ENCODE results near the gene CTIF.

Gene CTIF

GRCh38 chr18:48790869-48791635 lies 252.2 kb downstream of the CTIF start:
- DNase-seq (ENCODE audit: low read depth): no peak

- no peak for DNase-seq (ENCODE audit: low read depth)
Observed at GRCh38 chr18:48791636-48792105, 252.8 kb downstream of the CTIF start.

- no peak for DNase-seq (ENCODE audit: low read depth)
Observed at GRCh38 chr18:48792141-48792540, 253.3 kb downstream of the CTIF start.

GRCh38 chr18:48792611-48793380 lies 254.0 kb downstream of the CTIF start:
- DNase-seq (ENCODE audit: low read depth): no peak

GRCh38 chr18:48794251-48794970 lies 255.6 kb downstream of the CTIF start:
- DNase-seq (ENCODE audit: low read depth): no peak

GRCh38 chr18:48795696-48796095 lies 256.9 kb downstream of the CTIF start:
- DNase-seq (ENCODE audit: low read depth): no peak

- DNase-seq (ENCODE audit: low read depth): no peak
Observed at GRCh38 chr18:48796491-48797205, 257.8 kb downstream of the CTIF start.

GRCh38 chr18:48797841-48798255 lies 259.0 kb downstream of the CTIF start:
- no peak for DNase-seq (ENCODE audit: low read depth)

- no peak for DNase-seq (ENCODE audit: low read depth)
Observed at GRCh38 chr18:48798334-48799245, 259.8 kb downstream of the CTIF start.

- DNase-seq (ENCODE audit: low read depth): no peak
Observed at GRCh38 chr18:48799724-48800315, 261.0 kb downstream of the CTIF start.

- DNase-seq (ENCODE audit: low read depth): no peak
Observed at GRCh38 chr18:48800466-48800865, 261.6 kb downstream of the CTIF start.

GRCh38 chr18:48800876-48801727 lies 262.3 kb downstream of the CTIF start:
- DNase-seq (ENCODE audit: low read depth): no peak

- DNase-seq (ENCODE audit: low read depth): no peak
Observed at GRCh38 chr18:48801728-48802542, 263.1 kb downstream of the CTIF start.

GRCh38 chr18:48802543-48803290 lies 263.9 kb downstream of the CTIF start:
- DNase-seq (ENCODE audit: low read depth): no peak

- no peak for DNase-seq (ENCODE audit: low read depth)
Observed at GRCh38 chr18:48803518-48803917, 264.7 kb downstream of the CTIF start.

- DNase-seq (ENCODE audit: low read depth): no peak
Observed at GRCh38 chr18:48803951-48804855, 265.4 kb downstream of the CTIF start.

All from stimulated activated CD8-positive, alpha-beta memory T cell treated with anti-CD3 and anti-CD28 coated beads, Interleukin-7, amount 100 ng/mL, for 24 hours (primary cell).